Measurements from ENCODE around the gene MAP3K2. TPM values are rescaled to one million over a fixed set of nuclear protein-coding genes. Genes with fewer than 3 reads are reported as not detected.

MAP3K2 gene
- total and polyA plus RNA-seq, 4 donors: 5.9 to 46.2 (median 17.0) TPM

DNA sequence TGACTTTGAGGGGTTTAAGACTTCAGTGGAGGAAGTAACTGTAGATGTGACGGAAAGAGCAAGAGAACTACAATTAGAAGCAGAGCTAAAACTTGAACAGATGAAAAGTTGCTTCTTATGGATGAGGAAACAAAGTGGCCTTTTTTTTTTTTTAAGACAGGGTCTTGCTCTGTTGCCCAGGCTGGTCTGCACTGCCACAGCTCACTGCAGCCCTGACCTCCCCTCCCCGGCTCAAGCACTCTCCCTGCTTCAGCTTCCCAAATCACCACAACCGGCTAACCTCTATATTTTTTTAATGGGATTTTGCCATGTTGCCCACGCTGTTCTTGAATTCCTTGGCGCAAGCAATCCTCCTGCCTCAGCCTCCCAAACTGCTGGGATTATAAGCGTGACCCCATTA lies 3.2 kb downstream of the MAP3K2 start:
- Histone ChIP-seq H3K4me3 (ENCODE audit: low read depth in 1 of 3, low read length in 3 of 3) (no peak overlapping the region), H3K9me3 (ENCODE audit: control insufficient read depth in 4 of 4, low read length in 3 of 4) (no peaks in the 10 kb centered on the region), H3K9ac (ENCODE audit: low read depth in 1 of 2, low read length in 2 of 2) (no peak overlapping the region), H3K36me3 (ENCODE audit: control insufficient read depth in 4 of 4, insufficient read depth in 3 of 4, low read depth in 1 of 4, low read length in 3 of 4) (no peaks in the 10 kb centered on the region), H3K27ac (ENCODE audit: low read depth in 1 of 2, low read length in 2 of 2) (no peak overlapping the region), H3K27me3 (ENCODE audit: control insufficient read depth in 4 of 4, insufficient read depth in 4 of 4, low read length in 3 of 4) (no peaks in the 10 kb centered on the region), H3K4me1 (ENCODE audit: control insufficient read depth in 4 of 4, insufficient read depth in 4 of 4, low read length in 3 of 4) (peaks cover 6 to 36% (median 23%) of the 10 kb centered on the region in 4 donors)
- DNase-seq (ENCODE audit: low spot score): no peak
- TF ChIP-seq, protein P1, sequence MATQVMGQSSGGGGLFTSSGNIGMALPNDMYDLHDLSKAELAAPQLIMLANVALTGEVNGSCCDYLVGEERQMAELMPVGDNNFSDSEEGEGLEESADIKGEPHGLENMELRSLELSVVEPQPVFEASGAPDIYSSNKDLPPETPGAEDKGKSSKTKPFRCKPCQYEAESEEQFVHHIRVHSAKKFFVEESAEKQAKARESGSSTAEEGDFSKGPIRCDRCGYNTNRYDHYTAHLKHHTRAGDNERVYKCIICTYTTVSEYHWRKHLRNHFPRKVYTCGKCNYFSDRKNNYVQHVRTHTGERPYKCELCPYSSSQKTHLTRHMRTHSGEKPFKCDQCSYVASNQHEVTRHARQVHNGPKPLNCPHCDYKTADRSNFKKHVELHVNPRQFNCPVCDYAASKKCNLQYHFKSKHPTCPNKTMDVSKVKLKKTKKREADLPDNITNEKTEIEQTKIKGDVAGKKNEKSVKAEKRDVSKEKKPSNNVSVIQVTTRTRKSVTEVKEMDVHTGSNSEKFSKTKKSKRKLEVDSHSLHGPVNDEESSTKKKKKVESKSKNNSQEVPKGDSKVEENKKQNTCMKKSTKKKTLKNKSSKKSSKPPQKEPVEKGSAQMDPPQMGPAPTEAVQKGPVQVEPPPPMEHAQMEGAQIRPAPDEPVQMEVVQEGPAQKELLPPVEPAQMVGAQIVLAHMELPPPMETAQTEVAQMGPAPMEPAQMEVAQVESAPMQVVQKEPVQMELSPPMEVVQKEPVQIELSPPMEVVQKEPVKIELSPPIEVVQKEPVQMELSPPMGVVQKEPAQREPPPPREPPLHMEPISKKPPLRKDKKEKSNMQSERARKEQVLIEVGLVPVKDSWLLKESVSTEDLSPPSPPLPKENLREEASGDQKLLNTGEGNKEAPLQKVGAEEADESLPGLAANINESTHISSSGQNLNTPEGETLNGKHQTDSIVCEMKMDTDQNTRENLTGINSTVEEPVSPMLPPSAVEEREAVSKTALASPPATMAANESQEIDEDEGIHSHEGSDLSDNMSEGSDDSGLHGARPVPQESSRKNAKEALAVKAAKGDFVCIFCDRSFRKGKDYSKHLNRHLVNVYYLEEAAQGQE (IDR thresholded peaks at IDR 0.05): no peak
- TF ChIP-seq RXRA (IDR thresholded peaks at IDR 0.05) (no peak), YY1 (IDR thresholded peaks at IDR 0.05) (no peak), GABPA (IDR thresholded peaks at IDR 0.05 in 1 of 2, conservative IDR thresholded peaks at IDR 0.05 in 1 of 2) (no peak), HNF4G (IDR thresholded peaks at IDR 0.05) (no peak), TAF1 (conservative IDR thresholded peaks at IDR 0.05) (no peak), NR2F2 (IDR thresholded peaks at IDR 0.05) (no peak), FOXA2 (IDR thresholded peaks at IDR 0.05) (no peak), JUND (IDR thresholded peaks at IDR 0.05) (no peak), RAD21 (IDR thresholded peaks at IDR 0.05) (no peak), HNF4A (conservative IDR thresholded peaks at IDR 0.05) (no peak), EGR1 (IDR thresholded peaks at IDR 0.05; ENCODE audit: low read depth in 2 of 2) (no peak), FOXA1 (IDR thresholded peaks at IDR 0.05) (no peak), SP1 (IDR thresholded peaks at IDR 0.05) (no peak)
- TF ChIP-seq, protein P2, sequence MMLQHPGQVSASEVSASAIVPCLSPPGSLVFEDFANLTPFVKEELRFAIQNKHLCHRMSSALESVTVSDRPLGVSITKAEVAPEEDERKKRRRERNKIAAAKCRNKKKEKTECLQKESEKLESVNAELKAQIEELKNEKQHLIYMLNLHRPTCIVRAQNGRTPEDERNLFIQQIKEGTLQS (IDR thresholded peaks at IDR 0.05): no peak
- TF ChIP-seq, protein P3, sequence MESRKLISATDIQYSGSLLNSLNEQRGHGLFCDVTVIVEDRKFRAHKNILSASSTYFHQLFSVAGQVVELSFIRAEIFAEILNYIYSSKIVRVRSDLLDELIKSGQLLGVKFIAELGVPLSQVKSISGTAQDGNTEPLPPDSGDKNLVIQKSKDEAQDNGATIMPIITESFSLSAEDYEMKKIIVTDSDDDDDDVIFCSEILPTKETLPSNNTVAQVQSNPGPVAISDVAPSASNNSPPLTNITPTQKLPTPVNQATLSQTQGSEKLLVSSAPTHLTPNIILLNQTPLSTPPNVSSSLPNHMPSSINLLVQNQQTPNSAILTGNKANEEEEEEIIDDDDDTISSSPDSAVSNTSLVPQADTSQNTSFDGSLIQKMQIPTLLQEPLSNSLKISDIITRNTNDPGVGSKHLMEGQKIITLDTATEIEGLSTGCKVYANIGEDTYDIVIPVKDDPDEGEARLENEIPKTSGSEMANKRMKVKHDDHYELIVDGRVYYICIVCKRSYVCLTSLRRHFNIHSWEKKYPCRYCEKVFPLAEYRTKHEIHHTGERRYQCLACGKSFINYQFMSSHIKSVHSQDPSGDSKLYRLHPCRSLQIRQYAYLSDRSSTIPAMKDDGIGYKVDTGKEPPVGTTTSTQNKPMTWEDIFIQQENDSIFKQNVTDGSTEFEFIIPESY (IDR thresholded peaks at IDR 0.05): no peak
- TF ChIP-seq, protein P4, sequence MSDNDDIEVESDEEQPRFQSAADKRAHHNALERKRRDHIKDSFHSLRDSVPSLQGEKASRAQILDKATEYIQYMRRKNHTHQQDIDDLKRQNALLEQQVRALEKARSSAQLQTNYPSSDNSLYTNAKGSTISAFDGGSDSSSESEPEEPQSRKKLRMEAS (IDR thresholded peaks at IDR 0.05): no peak
- TF ChIP-seq, protein P5, sequence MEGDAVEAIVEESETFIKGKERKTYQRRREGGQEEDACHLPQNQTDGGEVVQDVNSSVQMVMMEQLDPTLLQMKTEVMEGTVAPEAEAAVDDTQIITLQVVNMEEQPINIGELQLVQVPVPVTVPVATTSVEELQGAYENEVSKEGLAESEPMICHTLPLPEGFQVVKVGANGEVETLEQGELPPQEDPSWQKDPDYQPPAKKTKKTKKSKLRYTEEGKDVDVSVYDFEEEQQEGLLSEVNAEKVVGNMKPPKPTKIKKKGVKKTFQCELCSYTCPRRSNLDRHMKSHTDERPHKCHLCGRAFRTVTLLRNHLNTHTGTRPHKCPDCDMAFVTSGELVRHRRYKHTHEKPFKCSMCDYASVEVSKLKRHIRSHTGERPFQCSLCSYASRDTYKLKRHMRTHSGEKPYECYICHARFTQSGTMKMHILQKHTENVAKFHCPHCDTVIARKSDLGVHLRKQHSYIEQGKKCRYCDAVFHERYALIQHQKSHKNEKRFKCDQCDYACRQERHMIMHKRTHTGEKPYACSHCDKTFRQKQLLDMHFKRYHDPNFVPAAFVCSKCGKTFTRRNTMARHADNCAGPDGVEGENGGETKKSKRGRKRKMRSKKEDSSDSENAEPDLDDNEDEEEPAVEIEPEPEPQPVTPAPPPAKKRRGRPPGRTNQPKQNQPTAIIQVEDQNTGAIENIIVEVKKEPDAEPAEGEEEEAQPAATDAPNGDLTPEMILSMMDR (IDR thresholded peaks at IDR 0.05; ENCODE audit: low read depth, low read length, missing input control): no peak
- 90% methylated on average over 6 of the region's 6 CpGs for WGBS

Data from liver (tissue), 9 donors.